Measurements from ENCODE around the gene OR52J3. TPM values are rescaled to one million over a fixed set of nuclear protein-coding genes. Genes with fewer than 3 reads are reported as not detected.
"Not testable (repeated sequence)": the region's sequence is repeated elsewhere in the genome, so short reads cannot be mapped to it uniquely, and the experiment has no call there.

OR52J3 gene
- total and polyA plus RNA-seq, 5 donors from 2014 or later: not detected

DNA sequence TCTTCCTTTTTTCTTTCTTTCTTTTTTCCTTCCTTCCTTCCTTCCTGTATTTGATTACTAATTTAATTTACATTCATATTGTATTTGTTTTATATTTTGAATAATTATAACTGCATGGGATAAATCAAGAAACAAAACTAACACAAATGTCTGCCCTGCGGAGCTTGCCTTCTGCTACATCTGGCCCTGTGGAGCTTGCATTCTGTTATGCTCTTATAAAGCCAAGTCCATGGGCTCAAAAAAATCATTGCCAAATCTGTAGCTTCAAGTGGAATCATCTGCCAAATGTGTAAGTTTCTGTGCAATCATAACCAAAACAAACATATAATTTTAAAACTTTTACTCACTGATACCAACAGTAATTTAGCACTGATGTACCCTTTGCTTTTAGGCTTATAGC lies 8.0 kb upstream of the OR52J3 start:
- no peaks in the 10 kb centered on the region for H3K27me3 Mint-ChIP-seq
- Histone ChIP-seq H3K27ac (ENCODE audit: insufficient read depth, low read length, poor library complexity, severe bottlenecking) (no peak overlapping the region), H3K36me3 (ENCODE audit: control insufficient read depth, insufficient read depth, low read length) (no peaks in the 10 kb centered on the region), H3K4me1 (ENCODE audit: control insufficient read depth, insufficient read depth, low read length, poor library complexity, severe bottlenecking) (no peaks in the 10 kb centered on the region), H3K4me3 (ENCODE audit: low read depth, low read length) (no peak overlapping the region), H3K27me3 (ENCODE audit: control insufficient read depth, insufficient read depth, low read length) (no peaks in the 10 kb centered on the region), H3K9me3 (ENCODE audit: control insufficient read depth in 2 of 2, low read length in 2 of 2) (no peaks in the 10 kb centered on the region)
- DNase-seq (no peak), ATAC-seq (ENCODE audit: low read depth in 2 of 2) (no peak)
- H3K4me3 Mint-ChIP-seq: no peak overlapping the region
- peaks cover 0 to 2% (median 0%) of the 10 kb centered on the region in 4 donors for H3K4me1 Mint-ChIP-seq
- no peak overlapping the region for H3K27ac Mint-ChIP-seq
- peaks cover 0 to 5% (median 0%) of the 10 kb centered on the region in 7 donors for H3K9me3 Mint-ChIP-seq
- no peaks in the 10 kb centered on the region for H3K36me3 Mint-ChIP-seq

DNA sequence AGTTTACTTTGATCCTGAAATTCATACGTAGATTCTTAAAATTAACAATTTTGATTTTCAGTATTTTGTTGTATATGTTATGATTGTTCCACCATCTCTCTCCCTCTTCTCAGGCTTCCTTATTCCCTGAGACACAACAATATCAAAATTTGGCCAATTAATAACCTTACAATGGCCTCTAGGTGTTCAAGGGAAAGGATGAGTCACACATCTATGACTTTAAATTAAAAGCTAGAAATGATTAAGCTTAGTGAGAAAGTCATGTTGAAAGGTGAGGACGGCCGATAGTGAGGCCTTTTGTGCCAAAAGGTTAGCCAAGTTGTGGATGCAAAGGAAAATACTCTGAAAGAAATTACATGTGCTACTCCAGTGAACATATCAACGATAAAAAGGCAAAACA lies 5.5 kb upstream of the OR52J3 start:
- Mint-ChIP-seq H3K4me1 (peaks cover 0 to 2% (median 0%) of the 10 kb centered on the region in 4 donors), H3K36me3 (no peaks in the 10 kb centered on the region), H3K9me3 (peaks cover 0 to 5% (median 0%) of the 10 kb centered on the region in 7 donors), H3K27me3 (no peaks in the 10 kb centered on the region), H3K27ac (no peak overlapping the region), H3K4me3 (no peak overlapping the region)
- no peak overlapping the region for H3K27ac ChIP-seq (ENCODE audit: insufficient read depth, low read length, poor library complexity, severe bottlenecking)
- no peak for DNase-seq
- no peaks in the 10 kb centered on the region for H3K36me3 ChIP-seq (ENCODE audit: control insufficient read depth, insufficient read depth, low read length)
- H3K4me3 ChIP-seq (ENCODE audit: low read depth, low read length): no peak overlapping the region
- H3K27me3 ChIP-seq (ENCODE audit: control insufficient read depth, insufficient read depth, low read length): no peaks in the 10 kb centered on the region
- H3K9me3 ChIP-seq (ENCODE audit: control insufficient read depth in 2 of 2, low read length in 2 of 2): no peaks in the 10 kb centered on the region
- no peak for ATAC-seq (ENCODE audit: low read depth in 2 of 2)
- H3K4me1 ChIP-seq (ENCODE audit: control insufficient read depth, insufficient read depth, low read length, poor library complexity, severe bottlenecking): no peaks in the 10 kb centered on the region

DNA sequence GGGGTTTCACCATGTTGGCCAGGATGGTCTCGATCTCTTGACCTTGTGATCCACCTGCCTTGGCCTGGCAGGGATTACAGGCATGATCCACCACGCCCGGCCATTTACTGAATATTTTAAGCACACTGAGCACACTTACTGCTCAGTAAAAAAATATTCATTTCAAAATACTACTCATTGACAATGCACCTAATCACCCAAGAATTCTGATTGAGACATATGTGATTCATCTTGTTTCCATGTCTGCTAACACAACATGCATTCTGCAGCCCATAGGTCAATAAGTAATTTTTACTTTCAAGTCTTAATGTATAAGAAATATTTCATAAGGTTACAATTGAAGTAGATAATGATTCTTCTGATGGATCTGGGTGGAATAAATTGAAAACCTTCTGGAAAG lies 4.2 kb upstream of the OR52J3 start:
- Histone ChIP-seq H3K36me3 (ENCODE audit: control insufficient read depth, insufficient read depth, low read length) (no peaks in the 10 kb centered on the region), H3K9me3 (ENCODE audit: control insufficient read depth in 2 of 2, low read length in 2 of 2) (no peaks in the 10 kb centered on the region), H3K27me3 (ENCODE audit: control insufficient read depth, insufficient read depth, low read length) (no peaks in the 10 kb centered on the region), H3K27ac (ENCODE audit: insufficient read depth, low read length, poor library complexity, severe bottlenecking) (no peak overlapping the region), H3K4me1 (ENCODE audit: control insufficient read depth, insufficient read depth, low read length, poor library complexity, severe bottlenecking) (no peaks in the 10 kb centered on the region), H3K4me3 (ENCODE audit: low read depth, low read length) (no peak overlapping the region)
- Mint-ChIP-seq H3K36me3 (no peaks in the 10 kb centered on the region), H3K9me3 (peaks cover 0 to 9% (median 0%) of the 10 kb centered on the region in 7 donors), H3K4me1 (no peaks in the 10 kb centered on the region), H3K27ac (no peak overlapping the region), H3K27me3 (no peaks in the 10 kb centered on the region), H3K4me3 (no peak overlapping the region)
- DNase-seq (no peak), ATAC-seq (ENCODE audit: low read depth in 2 of 2) (no peak)

DNA sequence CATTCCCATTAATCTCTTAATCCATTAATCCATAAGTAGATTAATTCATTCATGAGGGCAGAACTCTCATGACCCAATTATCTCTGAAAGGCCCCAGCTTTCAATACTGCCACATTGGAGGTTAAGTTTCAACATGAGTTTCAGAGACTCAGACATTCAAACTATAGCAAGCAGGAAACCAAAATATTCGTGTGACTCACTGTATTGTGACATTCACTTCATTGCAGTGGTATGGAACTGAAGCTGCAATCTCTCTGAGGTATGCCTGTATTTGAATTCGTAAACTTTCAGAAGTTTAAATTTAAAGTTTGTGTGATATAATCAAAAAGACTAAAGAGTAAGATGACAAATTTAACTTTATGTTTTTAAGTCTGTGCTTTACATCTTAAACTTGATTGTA lies 2.9 kb upstream of the OR52J3 start:
- Histone ChIP-seq H3K36me3 (ENCODE audit: control insufficient read depth, insufficient read depth, low read length) (no peaks in the 10 kb centered on the region), H3K4me1 (ENCODE audit: control insufficient read depth, insufficient read depth, low read length, poor library complexity, severe bottlenecking) (no peaks in the 10 kb centered on the region), H3K27me3 (ENCODE audit: control insufficient read depth, insufficient read depth, low read length) (no peaks in the 10 kb centered on the region), H3K9me3 (ENCODE audit: control insufficient read depth in 2 of 2, low read length in 2 of 2) (no peaks in the 10 kb centered on the region), H3K4me3 (ENCODE audit: low read depth, low read length) (no peak overlapping the region), H3K27ac (ENCODE audit: insufficient read depth, low read length, poor library complexity, severe bottlenecking) (no peak overlapping the region)
- Mint-ChIP-seq H3K36me3 (no peaks in the 10 kb centered on the region), H3K9me3 (peaks cover 0 to 7% (median 0%) of the 10 kb centered on the region in 7 donors), H3K4me3 (no peak overlapping the region), H3K27me3 (no peaks in the 10 kb centered on the region), H3K27ac (no peak overlapping the region), H3K4me1 (no peaks in the 10 kb centered on the region)
- DNase-seq: no peak
- ATAC-seq (ENCODE audit: low read depth in 2 of 2): no peak

DNA sequence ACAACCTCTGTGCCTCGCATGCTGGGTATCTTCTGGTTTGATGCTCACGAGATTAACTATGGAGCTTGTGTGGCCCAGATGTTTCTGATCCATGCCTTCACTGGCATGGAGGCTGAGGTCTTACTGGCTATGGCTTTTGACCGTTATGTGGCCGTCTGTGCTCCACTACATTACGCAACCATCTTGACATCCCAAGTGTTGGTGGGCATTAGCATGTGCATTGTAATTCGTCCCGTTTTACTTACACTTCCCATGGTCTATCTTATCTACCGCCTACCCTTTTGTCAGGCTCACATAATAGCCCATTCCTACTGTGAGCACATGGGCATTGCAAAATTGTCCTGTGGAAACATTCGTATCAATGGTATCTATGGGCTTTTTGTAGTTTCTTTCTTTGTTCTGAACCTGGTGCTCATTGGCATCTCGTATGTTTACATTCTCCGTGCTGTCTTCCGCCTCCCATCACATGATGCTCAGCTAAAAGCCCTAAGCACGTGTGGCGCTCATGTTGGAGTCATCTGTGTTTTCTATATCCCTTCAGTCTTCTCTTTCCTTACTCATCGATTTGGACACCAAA lies 516 bp downstream of the OR52J3 start:
- ATAC-seq (ENCODE audit: low read depth in 2 of 2): no peak
- H3K9me3 Mint-ChIP-seq: peaks cover 0 to 7% (median 0%) of the 10 kb centered on the region in 7 donors
- no peaks in the 10 kb centered on the region for H3K4me1 ChIP-seq (ENCODE audit: control insufficient read depth, insufficient read depth, low read length, poor library complexity, severe bottlenecking)

DNA sequence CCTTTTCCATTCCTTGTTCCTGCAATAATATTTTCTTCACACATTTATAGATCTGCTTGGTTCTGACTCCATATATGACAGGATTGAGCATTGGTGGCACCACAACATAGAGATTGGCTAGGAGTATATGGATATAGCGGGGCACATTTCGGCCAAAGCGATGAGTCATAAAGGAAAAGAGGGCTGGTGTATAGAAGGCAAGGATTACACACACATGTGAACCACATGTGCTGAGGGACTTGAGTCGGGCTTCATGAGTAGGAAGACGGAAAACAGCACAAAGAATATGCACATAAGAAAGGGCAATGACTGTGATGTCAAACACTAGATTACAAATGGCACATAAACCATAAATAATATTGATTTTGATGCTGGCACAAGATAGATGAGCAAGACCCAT lies 12.4 kb downstream of the OR52J3 start:
- not testable (repeated sequence) for H3K4me3 Mint-ChIP-seq; H3K27ac ChIP-seq (ENCODE audit: insufficient read depth, low read length, poor library complexity, severe bottlenecking); ATAC-seq (ENCODE audit: low read depth in 2 of 2); H3K27me3 ChIP-seq (ENCODE audit: control insufficient read depth, insufficient read depth, low read length); H3K27ac Mint-ChIP-seq; DNase-seq; H3K4me1 ChIP-seq (ENCODE audit: control insufficient read depth, insufficient read depth, low read length, poor library complexity, severe bottlenecking); H3K9me3 Mint-ChIP-seq; H3K36me3 ChIP-seq (ENCODE audit: control insufficient read depth, insufficient read depth, low read length); H3K4me3 ChIP-seq (ENCODE audit: low read depth, low read length); H3K9me3 ChIP-seq (ENCODE audit: control insufficient read depth in 2 of 2, low read length in 2 of 2); H3K27me3 Mint-ChIP-seq; H3K4me1 Mint-ChIP-seq; H3K36me3 Mint-ChIP-seq

More for the DNA sequence above, 516 bp downstream of the OR52J3 start:
- H3K9me3 ChIP-seq (ENCODE audit: control insufficient read depth in 2 of 2, low read length in 2 of 2): no peaks in the 10 kb centered on the region
- no peaks in the 10 kb centered on the region for H3K36me3 ChIP-seq (ENCODE audit: control insufficient read depth, insufficient read depth, low read length)
- Mint-ChIP-seq H3K27ac (no peak overlapping the region), H3K27me3 (no peaks in the 10 kb centered on the region), H3K36me3 (no peaks in the 10 kb centered on the region), H3K4me3 (no peak overlapping the region), H3K4me1 (no peaks in the 10 kb centered on the region)
- DNase-seq: no peak
- H3K27me3 ChIP-seq (ENCODE audit: control insufficient read depth, insufficient read depth, low read length): no peaks in the 10 kb centered on the region
- H3K4me3 ChIP-seq (ENCODE audit: low read depth, low read length): no peak overlapping the region
- no peak overlapping the region for H3K27ac ChIP-seq (ENCODE audit: insufficient read depth, low read length, poor library complexity, severe bottlenecking)

DNA sequence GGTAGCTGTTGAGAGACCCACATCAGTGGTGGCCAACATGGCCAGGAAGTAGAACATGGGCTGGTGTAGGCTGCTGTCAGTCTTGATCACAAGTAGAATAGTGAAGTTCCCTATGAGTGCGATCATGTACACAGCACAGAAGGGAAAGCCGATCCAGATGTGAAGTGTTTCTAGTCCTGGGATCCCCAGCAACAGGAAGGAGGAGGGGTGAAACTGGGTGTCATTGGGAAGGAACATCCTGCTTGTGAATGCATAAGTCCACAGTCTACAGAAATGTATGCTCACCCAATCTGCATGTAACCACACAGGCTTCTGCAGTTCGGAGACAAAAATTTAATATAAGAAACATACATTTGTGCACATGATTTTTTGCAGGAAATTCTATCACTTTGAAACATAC lies 13.1 kb downstream of the OR52J3 start, which contains the start of gene OR52E2:
Gene OR52E2 (minus strand): TSS at position 237 of the 400 bp plus-strand sequence. CDS start 0 bp downstream, at position 237.
- Mint-ChIP-seq H3K27ac (no peak within 1 kb of the TSS), H3K27me3 (no peaks in the 10 kb centered on the region), H3K4me1 (no peaks in the 10 kb centered on the region), H3K9me3 (peaks cover 0 to 6% (median 4%) of the 10 kb centered on the region in 7 donors), H3K36me3 (no peaks in the 10 kb centered on the region), H3K4me3 (no peak within 1 kb of the TSS)
- DNase-seq (no peak), ATAC-seq (ENCODE audit: low read depth in 2 of 2) (no peak)
- no peak within 1 kb of the TSS for H3K27ac ChIP-seq (ENCODE audit: insufficient read depth, low read length, poor library complexity, severe bottlenecking)
- H3K27me3 ChIP-seq (ENCODE audit: control insufficient read depth, insufficient read depth, low read length): no peaks in the 10 kb centered on the region
- no peaks in the 10 kb centered on the region for H3K9me3 ChIP-seq (ENCODE audit: control insufficient read depth in 2 of 2, low read length in 2 of 2)
- H3K4me3 ChIP-seq (ENCODE audit: low read depth, low read length): no peak within 1 kb of the TSS
- H3K36me3 ChIP-seq (ENCODE audit: control insufficient read depth, insufficient read depth, low read length): no peaks in the 10 kb centered on the region
- no peaks in the 10 kb centered on the region for H3K4me1 ChIP-seq (ENCODE audit: control insufficient read depth, insufficient read depth, low read length, poor library complexity, severe bottlenecking)

DNA sequence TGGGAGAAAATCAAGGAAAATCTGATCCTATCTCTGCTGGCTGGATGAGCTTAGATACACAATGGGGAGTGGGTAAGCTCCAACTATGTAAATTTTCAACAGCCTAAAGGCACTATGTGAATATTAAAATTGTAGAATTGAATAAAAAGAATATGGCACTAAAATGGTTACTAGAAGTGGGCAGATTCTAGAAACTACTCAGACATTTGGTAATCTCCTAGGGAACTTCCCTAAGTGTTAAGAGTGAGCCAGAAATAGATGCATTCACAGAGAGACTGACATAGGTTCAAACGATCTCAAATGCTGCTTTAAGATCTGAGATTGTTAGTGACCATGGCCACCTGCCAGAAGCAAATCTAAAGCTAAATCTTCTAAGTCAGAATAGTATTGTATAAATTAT lies 18.7 kb downstream of the OR52J3 start:
- H3K9me3 ChIP-seq (ENCODE audit: control insufficient read depth in 2 of 2, low read length in 2 of 2): no peaks in the 10 kb centered on the region
- H3K4me1 ChIP-seq (ENCODE audit: control insufficient read depth, insufficient read depth, low read length, poor library complexity, severe bottlenecking): no peaks in the 10 kb centered on the region
- Mint-ChIP-seq H3K9me3 (peaks cover 0 to 2% (median 0%) of the 10 kb centered on the region in 7 donors), H3K36me3 (no peaks in the 10 kb centered on the region), H3K27me3 (no peaks in the 10 kb centered on the region), H3K4me1 (no peaks in the 10 kb centered on the region), H3K27ac (no peak overlapping the region), H3K4me3 (no peak overlapping the region)
- ATAC-seq (ENCODE audit: low read depth in 2 of 2): no peak
- H3K4me3 ChIP-seq (ENCODE audit: low read depth, low read length): no peak overlapping the region
- H3K36me3 ChIP-seq (ENCODE audit: control insufficient read depth, insufficient read depth, low read length): no peaks in the 10 kb centered on the region
- no peak for DNase-seq
- no peak overlapping the region for H3K27ac ChIP-seq (ENCODE audit: insufficient read depth, low read length, poor library complexity, severe bottlenecking)
- no peaks in the 10 kb centered on the region for H3K27me3 ChIP-seq (ENCODE audit: control insufficient read depth, insufficient read depth, low read length)

Measured in CD4-positive, CD25-positive, alpha-beta regulatory T cell (primary cell).